HFF-Myc (cell line): ENCODE data around the gene HSD17B8.

ENCODE experiments used
- DNase-seq: peaks from one replicate; pipeline ENCODE4 v3.0.0-alpha.2; 2011; ENCODE audit warnings: low read depth; ENCODE audit errors: extremely low read depth
- H3K4me3 ChIP-seq: replicated peaks from 2 replicates; pipeline ENCODE4 v1.5.1; 2011; ENCODE audit warnings: low read depth, mild to moderate bottlenecking, control low read depth, low read length
- CTCF ChIP-seq: IDR thresholded peaks from 2 replicates; pipeline ENCODE4 v1.5.1; 2012; ENCODE audit warnings: mild to moderate bottlenecking, low read depth, low read length, control low read depth; ENCODE audit errors: missing control alignments

HSD17B8 gene

DNA sequence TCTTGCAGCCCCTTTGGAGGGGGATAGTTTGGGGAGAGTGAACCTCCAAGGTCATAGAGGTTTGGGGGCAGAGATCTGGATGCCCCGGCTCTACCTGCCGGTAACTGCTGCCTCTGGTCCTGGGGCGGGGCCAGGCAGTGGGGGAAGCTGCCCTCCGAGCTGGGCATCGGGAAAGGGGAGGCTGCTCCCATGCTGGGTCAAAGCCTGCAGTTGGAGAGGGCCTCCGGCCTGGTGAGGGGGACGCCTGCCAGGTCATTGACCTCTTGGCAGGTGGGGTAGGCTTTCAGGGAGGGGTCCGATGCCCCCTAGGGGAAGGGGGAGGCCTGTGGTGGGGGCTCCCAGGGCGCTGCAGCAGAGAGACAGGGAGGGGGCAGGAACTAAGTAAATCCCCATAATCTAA is 19.3 kb upstream of the HSD17B8 start:
- H3K4me3 ChIP-seq = no peak overlapping the region
- no peak for DNase-seq
- TF ChIP-seq CTCF = no peak

DNA sequence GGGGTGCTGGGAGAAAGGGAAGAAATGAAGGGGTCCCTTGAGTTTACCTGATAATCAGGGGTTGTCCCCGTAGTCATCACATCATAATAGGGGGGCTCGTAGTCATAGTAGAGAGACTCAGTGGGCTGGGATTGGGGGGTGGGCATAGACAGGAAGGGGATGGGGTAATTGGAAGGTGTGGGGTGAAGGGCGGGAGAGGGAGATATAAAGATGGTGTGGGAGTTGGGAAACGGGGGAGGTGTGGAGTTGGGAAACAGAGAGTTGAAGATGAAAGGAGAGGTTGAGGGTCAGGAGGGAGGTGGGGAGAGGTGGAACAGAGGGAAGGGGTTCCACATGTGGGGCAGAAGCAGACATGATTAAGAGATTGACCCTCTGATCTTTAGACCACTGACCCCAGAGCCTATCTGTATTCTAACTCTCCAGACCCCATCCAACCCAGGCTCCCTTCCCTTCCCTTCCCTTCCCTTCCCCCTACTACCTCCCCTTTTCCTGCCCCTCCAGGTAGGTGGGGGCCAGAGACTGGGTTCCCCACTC is 18.7 kb upstream of the HSD17B8 start:
- H3K4me3 ChIP-seq = no peak overlapping the region
- no peak for DNase-seq
- TF ChIP-seq CTCF = no peak

GRCh38 chr6:33187809-33188208 is 16.6 kb upstream of the HSD17B8 start:
- H3K4me3 ChIP-seq = no peak overlapping the region
- DNase-seq = no peak
- TF ChIP-seq CTCF = no peak

DNA sequence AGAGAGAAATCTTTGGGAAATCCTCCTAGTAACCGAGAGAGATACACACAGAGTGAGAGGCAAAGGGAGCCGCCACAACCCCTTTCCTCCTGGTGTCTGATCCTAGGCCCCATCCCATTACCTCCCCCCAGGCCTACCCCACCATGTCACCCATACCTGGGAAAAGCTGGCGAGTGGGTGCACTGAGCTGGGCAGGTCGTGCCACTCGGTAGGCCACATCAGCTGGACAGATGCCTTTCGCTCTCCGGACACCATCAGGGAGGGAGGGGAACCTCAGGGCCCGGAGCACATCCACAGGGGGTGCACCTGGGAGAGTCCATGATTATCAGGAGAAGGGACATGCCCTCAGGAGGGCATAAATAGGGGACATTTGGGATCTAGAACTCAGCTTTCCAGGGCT is 15.3 kb upstream of the HSD17B8 start:
- no peak overlapping the region for H3K4me3 ChIP-seq
- DNase-seq = no peak
- no peak for TF ChIP-seq CTCF

- TF ChIP-seq CTCF = no peak
- DNase-seq = no peak
- H3K4me3 ChIP-seq = no peak overlapping the region
Measured at GRCh38 chr6:33189625-33190448, 14.6 kb upstream of the HSD17B8 start.

GRCh38 chr6:33190504-33191107 is 13.8 kb upstream of the HSD17B8 start:
- no peak for TF ChIP-seq CTCF
- no peak overlapping the region for H3K4me3 ChIP-seq
- no peak for DNase-seq
